ENCODE measurements around the gene CARD14.
"Not testable (repeated sequence)": the region's sequence is repeated elsewhere in the genome, so short reads cannot be mapped to it uniquely, and the experiment has no call there.

CARD14 gene

DNA sequence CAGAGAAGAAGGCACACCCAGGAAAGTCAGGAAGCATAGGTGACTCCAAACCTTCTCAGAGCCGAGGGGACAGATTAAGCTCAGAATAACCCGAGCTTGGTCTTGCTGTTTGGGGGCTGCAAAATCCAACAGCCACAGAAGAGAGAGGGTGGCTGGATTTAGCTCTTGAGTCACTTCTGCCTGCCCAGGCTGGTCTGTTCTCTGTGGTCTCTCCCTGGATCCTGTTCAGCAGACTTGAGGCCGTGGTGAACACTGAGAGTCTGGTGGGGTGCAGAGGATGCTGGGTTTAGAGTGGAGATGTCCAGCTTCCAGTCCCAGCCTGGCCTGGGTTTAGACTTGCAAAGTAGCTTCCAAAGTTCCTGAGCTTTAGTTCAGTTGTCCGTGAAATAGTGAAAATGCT, 59.2 kb downstream of the CARD14 start:
- H3K36me3 Mint-ChIP-seq = peaks cover 19% of the 10 kb centered on the region
- H3K4me3 Mint-ChIP-seq = no peak overlapping the region
- H3K9me3 Mint-ChIP-seq (ENCODE audit: low read depth) = peaks cover 9% of the 10 kb centered on the region
- no peaks in the 10 kb centered on the region for H3K27me3 Mint-ChIP-seq
- H3K27ac Mint-ChIP-seq = no peak overlapping the region
- peaks cover 5% of the 10 kb centered on the region for H3K4me1 Mint-ChIP-seq (ENCODE audit: low read depth)

DNA sequence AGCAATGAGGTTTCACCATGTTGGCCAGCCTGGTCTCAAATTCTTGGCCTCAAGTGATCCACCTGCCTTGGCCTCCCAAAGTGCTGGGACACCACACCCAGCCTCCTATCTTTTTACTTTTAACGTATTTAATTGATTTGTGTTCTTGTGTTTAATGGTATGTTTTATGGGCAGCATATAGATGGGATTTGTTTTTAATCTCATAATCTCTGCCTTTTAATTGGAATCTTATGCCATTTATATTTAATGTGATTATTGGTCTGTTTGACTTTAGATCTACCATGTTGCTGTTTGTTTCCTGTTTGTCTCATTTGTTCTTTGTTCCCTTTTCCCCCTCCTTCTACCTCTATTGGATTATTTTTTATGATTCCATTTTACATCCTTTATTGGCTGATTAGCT, 62.6 kb downstream of the CARD14 start:
- Mint-ChIP-seq H3K4me1 (ENCODE audit: low read depth) (no peaks in the 10 kb centered on the region), H3K4me3 (no peak overlapping the region), H3K27me3 (no peaks in the 10 kb centered on the region), H3K27ac (no peak overlapping the region), H3K9me3 (ENCODE audit: low read depth) (peaks cover 9% of the 10 kb centered on the region), H3K36me3 (peaks cover 24% of the 10 kb centered on the region)

DNA sequence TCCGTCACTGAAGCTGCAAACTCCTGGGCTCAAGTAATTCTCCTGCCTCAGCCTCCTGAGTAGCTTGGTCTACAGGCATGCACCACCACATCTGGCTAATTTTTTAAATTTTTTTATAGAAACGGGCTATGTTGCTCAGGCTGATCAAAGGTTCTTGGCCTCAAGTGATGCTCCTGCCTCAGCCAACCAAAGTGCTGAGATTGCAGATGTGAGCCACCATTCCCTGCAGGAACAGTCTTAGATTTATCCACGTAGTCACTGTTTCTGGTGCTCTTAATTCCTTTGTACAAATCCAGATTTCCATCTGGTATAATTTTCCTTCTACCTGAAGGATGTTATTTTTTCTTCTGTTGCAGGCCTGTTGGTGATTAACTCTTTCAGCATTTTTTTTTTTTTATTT, 63.4 kb downstream of the CARD14 start:
- Mint-ChIP-seq H3K27me3 (no peaks in the 10 kb centered on the region), H3K27ac (no peak overlapping the region), H3K4me3 (no peak overlapping the region), H3K4me1 (ENCODE audit: low read depth) (no peaks in the 10 kb centered on the region), H3K36me3 (peaks cover 28% of the 10 kb centered on the region), H3K9me3 (ENCODE audit: low read depth) (peaks cover 9% of the 10 kb centered on the region)

DNA sequence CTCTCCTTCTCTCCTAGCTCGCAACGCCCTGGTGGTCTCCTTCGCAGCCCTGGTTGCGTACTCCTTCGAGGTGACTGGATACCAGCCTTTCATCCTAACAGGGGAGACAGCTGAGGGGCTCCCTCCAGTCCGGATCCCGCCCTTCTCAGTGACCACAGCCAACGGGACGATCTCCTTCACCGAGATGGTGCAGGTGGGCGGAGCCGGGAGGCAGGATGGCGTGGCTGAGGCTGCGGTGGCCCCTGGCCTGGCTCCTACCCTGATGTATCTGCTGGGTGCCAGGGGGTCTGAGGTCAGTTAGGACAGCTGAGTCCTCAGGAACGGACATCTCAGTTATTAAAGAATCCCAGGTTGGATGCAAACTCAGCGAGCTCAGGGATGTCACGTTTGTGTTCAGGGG, 67.1 kb downstream of the CARD14 start:
- Mint-ChIP-seq H3K36me3 (peaks cover 21% of the 10 kb centered on the region), H3K27ac (no peak overlapping the region)

DNA sequence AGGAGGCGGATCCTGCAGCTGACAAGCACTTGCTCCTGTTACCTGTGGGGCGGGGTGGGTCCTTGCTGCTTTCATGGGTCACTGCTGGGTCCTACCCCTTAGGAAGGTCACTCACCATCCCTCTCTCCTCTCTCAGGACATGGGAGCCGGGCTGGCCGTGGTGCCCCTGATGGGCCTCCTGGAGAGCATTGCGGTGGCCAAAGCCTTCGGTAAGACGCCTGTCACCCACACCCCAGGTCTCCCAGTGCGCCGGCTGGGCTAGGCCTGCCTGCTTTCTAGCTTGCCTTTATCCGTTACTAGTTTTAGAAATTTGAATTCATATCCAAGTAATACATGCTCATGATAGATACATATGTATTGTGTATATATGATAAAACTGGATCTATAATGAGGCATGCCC, 67.6 kb downstream of the CARD14 start:
- Mint-ChIP-seq H3K27me3 (no peaks in the 10 kb centered on the region), H3K27ac (no peak overlapping the region), H3K4me1 (ENCODE audit: low read depth) (no peaks in the 10 kb centered on the region), H3K36me3 (peaks cover 21% of the 10 kb centered on the region), H3K9me3 (ENCODE audit: low read depth) (peaks cover 4% of the 10 kb centered on the region), H3K4me3 (no peak overlapping the region)

More for the DNA sequence above, 67.1 kb downstream of the CARD14 start:
- no peak overlapping the region for H3K4me3 Mint-ChIP-seq
- peaks cover 4% of the 10 kb centered on the region for H3K9me3 Mint-ChIP-seq (ENCODE audit: low read depth)
- no peaks in the 10 kb centered on the region for H3K27me3 Mint-ChIP-seq
- H3K4me1 Mint-ChIP-seq (ENCODE audit: low read depth) = no peaks in the 10 kb centered on the region

DNA sequence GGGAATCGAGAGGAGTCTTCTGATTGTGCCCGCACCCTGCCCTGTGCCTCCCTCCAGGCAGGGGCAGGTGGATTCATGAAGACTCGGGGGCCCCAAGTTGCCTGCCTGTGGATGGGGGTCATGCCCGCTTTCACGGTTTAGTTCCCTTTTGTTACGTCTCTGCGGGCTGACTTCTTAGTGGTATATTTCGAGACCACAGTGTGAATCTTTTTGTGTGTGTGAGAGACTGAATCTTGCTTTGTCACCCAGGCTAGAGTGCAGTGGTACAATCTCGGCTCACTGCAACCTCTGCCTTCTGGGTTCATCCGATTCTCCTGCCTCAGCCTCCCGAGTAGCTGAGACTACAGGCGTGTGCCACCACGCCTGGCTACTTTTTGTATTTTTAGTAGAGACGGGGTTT, 72.7 kb downstream of the CARD14 start:
- no peaks in the 10 kb centered on the region for H3K27me3 Mint-ChIP-seq
- no peaks in the 10 kb centered on the region for H3K4me1 Mint-ChIP-seq (ENCODE audit: low read depth)
- peaks cover 10% of the 10 kb centered on the region for H3K36me3 Mint-ChIP-seq
- H3K4me3 Mint-ChIP-seq = no peak overlapping the region
- H3K9me3 Mint-ChIP-seq (ENCODE audit: low read depth) = no peaks in the 10 kb centered on the region
- H3K27ac Mint-ChIP-seq = no peak overlapping the region

DNA sequence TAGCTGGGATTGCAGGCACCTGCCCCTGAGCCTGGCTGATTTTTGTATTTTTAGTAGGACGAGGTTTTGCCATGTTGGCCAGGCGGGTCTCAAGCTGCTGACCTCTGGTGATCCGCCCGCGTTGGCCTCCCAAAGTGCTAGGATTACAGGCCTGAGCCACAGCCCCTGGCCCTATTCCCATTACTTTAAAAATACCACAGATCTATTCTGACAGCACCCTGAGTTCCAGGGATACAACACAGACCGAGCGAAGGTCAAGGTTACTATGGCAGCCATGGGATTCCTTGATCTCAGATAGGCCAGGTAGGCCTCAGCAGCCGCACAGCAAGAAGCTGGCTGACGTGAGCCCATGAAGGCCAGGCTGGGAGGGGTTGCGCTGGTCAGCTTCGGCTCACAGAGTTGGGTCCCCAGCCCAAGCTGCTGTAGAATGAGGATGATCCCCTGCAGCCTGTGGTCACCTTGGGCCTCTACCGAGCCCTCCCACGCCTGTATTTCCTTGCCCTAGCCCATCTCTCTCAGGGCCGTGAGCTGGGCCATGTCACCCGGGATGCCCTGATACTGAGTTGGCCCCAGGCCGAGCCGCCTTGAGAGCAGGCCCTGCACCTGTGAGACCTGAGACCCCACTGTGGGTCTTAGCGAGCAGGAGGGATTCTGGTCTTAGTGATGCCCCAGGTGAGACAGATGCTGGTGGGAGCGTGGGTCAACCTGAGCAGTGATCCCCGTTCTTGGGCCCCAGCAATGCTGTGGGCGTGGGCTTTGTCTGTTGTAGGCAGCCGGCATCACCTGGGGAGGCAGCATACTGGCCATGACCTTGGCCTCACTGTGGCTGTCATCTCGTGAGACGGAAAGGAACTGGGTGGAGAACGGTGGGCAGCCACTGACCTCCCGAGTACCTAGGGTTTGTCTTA, 74.0 kb downstream of the CARD14 start:
- no peaks in the 10 kb centered on the region for H3K4me1 Mint-ChIP-seq (ENCODE audit: low read depth)
- H3K27ac Mint-ChIP-seq = no peak overlapping the region
- no peak overlapping the region for H3K4me3 Mint-ChIP-seq
- H3K9me3 Mint-ChIP-seq (ENCODE audit: low read depth) = no peaks in the 10 kb centered on the region
- no peaks in the 10 kb centered on the region for H3K27me3 Mint-ChIP-seq
- peaks cover 3% of the 10 kb centered on the region for H3K36me3 Mint-ChIP-seq

DNA sequence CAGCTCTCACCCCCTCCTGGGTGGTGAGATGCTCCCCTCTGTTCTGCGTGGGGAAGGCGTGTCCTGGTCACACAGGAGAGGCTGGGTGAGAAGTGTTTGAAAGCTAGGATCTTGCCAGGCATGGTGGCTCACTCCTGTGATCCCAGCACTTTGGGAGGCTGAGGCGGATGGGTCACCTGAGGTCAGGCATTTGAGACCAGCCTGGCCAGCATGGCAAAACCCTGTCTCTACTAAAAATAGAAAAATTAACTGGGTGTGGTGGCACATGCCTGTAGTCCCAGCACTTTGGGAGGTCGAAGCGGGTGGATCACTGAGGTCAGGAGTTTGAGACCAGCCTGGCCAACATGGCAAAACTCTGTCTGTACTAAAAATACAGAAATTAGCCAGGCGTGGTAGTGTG, 74.6 kb downstream of the CARD14 start:
- H3K9me3 Mint-ChIP-seq (ENCODE audit: low read depth); H3K4me3 Mint-ChIP-seq; H3K27ac Mint-ChIP-seq; H3K27me3 Mint-ChIP-seq; H3K4me1 Mint-ChIP-seq (ENCODE audit: low read depth); H3K36me3 Mint-ChIP-seq: not testable (repeated sequence)

DNA sequence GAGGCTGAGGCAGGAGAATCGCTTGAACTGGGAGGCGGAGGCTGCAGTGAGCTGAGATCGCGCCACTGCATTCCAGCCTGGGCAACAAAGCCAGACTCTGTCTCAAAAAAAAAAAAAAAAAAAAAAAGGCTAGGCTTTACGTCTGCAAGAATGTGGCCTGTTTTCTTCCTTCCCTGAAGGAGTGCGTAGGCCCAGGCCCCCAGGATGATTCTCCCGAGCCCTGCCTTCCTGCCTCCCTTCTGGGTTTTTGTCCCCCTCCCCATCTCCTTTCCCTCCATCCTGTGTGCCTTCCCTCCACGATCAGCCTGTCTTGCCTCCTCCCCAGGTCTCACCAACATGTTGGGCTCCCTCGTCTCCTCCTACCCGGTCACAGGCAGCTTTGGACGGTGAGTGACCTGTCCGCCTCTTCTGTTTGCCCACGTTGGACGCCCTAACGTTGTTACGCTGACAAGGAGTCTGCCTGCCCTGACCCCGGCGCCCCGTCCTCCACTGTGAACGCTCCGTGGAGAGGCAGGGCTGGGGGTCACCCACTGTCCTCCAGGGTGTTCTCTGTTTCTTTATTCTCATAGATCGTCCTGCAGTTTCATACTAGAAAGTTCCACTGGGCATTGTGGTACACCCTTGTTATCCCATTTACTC, 75.2 kb downstream of the CARD14 start:
- Mint-ChIP-seq H3K27me3 (no peaks in the 10 kb centered on the region), H3K9me3 (ENCODE audit: low read depth) (no peaks in the 10 kb centered on the region), H3K36me3 (peaks cover 3% of the 10 kb centered on the region), H3K4me3 (no peak overlapping the region), H3K27ac (no peak overlapping the region), H3K4me1 (ENCODE audit: low read depth) (no peaks in the 10 kb centered on the region)

DNA sequence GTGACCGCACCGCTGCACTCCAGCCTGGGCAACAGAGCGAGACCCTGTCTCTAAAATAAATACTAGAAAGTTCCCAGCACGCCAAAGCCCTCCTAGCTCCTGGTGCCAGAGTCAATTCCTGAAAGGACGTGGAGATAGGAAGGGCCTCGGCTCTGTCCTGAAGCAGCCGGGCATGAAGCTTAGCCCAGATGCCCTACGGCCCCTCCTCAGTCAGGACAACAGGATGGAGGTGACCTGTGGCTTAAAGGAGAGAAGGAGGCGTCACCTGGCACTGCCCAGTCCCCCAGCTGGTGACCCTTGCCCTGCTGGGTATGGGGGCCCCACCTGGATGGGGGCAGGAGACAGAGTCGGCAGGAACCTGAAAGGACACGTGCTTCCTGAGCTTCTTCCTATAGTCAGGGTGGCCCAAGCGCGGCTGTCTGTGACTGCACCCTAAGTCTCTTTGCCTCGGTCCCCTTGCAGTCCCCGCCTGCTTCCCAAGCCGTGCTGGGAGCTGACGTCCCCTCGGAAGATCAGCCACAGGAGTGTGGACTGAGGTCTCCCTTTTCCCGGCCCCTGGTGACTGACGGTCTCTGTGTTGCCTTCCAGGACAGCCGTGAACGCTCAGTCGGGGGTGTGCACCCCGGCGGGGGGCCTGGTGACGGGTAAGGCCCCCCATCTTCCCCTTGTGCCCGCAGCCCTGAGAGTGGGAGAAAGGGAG, 75.9 kb downstream of the CARD14 start:
- Mint-ChIP-seq H3K27me3 (no peaks in the 10 kb centered on the region), H3K4me1 (ENCODE audit: low read depth) (no peaks in the 10 kb centered on the region), H3K27ac (no peak overlapping the region), H3K36me3 (peaks cover 3% of the 10 kb centered on the region), H3K4me3 (no peak overlapping the region), H3K9me3 (ENCODE audit: low read depth) (no peaks in the 10 kb centered on the region)

DNA sequence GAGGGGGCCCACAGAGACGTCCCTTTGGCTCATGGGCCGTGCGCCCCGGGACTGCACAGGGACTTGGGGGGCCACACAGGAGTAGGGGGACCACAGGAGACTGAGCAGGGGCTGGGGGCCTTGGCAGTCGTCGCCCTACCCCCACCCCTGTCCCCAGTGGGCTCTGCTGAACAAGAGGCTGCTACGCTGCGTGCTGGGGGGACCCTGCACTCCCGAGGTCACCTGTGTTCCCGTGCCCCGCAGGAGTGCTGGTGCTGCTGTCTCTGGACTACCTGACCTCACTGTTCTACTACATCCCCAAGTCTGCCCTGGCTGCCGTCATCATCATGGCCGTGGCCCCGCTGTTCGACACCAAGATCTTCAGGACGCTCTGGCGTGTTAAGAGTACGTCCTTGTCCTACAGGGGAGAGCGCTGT, 76.4 kb downstream of the CARD14 start:
- Mint-ChIP-seq H3K4me3 (no peak overlapping the region), H3K27me3 (no peaks in the 10 kb centered on the region), H3K27ac (no peak overlapping the region), H3K4me1 (ENCODE audit: low read depth) (no peaks in the 10 kb centered on the region), H3K36me3 (peaks cover 3% of the 10 kb centered on the region), H3K9me3 (ENCODE audit: low read depth) (no peaks in the 10 kb centered on the region)

DNA sequence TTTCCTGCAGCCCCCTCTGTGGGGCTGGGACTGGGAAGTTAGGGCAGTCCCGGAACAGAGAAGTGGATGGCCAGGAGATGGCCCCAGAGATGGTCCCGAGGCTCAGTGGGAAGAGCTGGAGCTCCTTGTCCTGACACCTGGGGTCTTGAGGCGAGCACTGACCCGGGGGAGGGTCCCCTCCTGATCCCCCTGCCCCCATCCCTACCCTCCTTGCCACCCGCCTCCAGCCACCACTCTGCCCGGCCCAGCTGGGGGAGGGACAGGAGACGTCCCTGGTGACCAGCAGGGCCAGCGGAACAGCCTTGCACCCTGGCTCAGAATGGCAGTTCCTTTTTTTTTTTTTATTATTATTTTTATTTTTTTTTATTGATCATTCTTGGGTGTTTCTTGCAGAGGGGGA, 76.9 kb downstream of the CARD14 start:
- Mint-ChIP-seq H3K9me3 (ENCODE audit: low read depth) (no peaks in the 10 kb centered on the region), H3K36me3 (peaks cover 3% of the 10 kb centered on the region), H3K4me3 (no peak overlapping the region), H3K27me3 (no peaks in the 10 kb centered on the region), H3K27ac (no peak overlapping the region), H3K4me1 (ENCODE audit: low read depth) (no peaks in the 10 kb centered on the region)

DNA sequence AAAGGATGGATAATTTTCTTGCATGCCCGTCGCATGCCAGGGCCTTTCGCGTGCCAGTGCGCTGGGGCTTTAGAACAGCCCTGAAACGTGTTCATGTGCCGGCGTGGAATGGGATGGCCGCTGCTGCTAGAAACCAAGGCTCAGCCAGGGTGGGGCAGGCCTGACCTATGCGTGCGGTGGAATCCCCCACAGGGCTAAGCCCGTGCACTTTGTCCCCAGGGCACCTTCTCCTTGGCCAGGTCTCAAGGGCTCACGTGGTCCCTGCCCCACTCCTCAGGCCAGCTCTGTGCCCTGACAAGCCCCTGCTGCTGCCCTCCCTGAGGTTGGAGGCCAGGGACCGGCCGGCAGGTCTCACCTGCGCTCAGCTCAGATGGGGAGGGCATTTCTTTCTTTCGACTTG, 77.7 kb downstream of the CARD14 start:
- peaks cover 3% of the 10 kb centered on the region for H3K36me3 Mint-ChIP-seq

DNA sequence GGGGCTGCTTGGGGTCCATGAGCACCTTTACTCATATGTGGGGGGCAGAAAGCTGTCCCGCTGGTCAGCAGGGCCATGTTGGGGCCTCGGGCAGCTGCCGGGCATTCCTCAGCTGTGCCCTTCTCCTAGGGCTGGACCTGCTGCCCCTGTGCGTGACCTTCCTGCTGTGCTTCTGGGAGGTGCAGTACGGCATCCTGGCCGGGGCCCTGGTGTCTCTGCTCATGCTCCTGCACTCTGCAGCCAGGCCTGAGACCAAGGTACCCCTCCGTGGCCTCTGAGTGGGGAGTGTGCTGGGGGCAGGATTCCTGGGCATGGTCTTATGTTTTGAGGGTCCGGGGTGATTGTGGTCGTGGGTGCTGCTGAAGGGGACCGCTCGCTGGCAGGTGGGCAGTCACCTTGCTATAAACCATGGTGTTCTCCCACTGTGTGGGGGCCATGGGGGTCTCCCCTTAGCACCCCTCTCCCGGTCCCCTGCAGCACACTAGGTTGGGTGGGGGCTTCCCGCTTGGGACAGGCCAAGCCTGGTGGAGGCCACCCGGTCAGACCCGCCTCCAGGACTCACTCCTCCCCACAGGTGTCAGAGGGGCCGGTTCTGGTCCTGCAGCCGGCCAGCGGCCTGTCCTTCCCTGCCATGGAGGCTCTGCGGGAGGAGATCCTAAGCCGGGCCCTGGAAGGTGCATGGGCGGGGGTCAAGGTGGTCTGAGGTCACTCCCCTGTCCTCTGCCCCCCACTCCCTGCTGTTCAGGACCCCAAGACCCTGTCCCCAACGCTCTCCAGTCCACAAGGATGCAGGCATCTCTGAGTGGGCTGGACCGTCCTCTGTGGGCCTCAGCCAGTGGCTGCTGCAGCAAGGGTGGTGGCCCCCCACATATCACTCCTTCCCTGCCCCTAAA, 78.4 kb downstream of the CARD14 start:
- H3K27ac Mint-ChIP-seq = no peak overlapping the region
- no peaks in the 10 kb centered on the region for H3K9me3 Mint-ChIP-seq (ENCODE audit: low read depth)
- H3K4me3 Mint-ChIP-seq = no peak overlapping the region
- peaks cover 3% of the 10 kb centered on the region for H3K36me3 Mint-ChIP-seq
- H3K27me3 Mint-ChIP-seq = no peaks in the 10 kb centered on the region
- peaks cover 3% of the 10 kb centered on the region for H3K4me1 Mint-ChIP-seq (ENCODE audit: low read depth)

More for the DNA sequence above, 77.7 kb downstream of the CARD14 start:
- no peak overlapping the region for H3K27ac Mint-ChIP-seq
- no peak overlapping the region for H3K4me3 Mint-ChIP-seq
- no peaks in the 10 kb centered on the region for H3K27me3 Mint-ChIP-seq
- no peaks in the 10 kb centered on the region for H3K9me3 Mint-ChIP-seq (ENCODE audit: low read depth)
- no peaks in the 10 kb centered on the region for H3K4me1 Mint-ChIP-seq (ENCODE audit: low read depth)
